ENCODE results near the gene CNTN4.
"Not testable (repeated sequence)": the region's sequence is repeated elsewhere in the genome, so short reads cannot be mapped to it uniquely, and the experiment has no call there.

Gene CNTN4

DNA sequence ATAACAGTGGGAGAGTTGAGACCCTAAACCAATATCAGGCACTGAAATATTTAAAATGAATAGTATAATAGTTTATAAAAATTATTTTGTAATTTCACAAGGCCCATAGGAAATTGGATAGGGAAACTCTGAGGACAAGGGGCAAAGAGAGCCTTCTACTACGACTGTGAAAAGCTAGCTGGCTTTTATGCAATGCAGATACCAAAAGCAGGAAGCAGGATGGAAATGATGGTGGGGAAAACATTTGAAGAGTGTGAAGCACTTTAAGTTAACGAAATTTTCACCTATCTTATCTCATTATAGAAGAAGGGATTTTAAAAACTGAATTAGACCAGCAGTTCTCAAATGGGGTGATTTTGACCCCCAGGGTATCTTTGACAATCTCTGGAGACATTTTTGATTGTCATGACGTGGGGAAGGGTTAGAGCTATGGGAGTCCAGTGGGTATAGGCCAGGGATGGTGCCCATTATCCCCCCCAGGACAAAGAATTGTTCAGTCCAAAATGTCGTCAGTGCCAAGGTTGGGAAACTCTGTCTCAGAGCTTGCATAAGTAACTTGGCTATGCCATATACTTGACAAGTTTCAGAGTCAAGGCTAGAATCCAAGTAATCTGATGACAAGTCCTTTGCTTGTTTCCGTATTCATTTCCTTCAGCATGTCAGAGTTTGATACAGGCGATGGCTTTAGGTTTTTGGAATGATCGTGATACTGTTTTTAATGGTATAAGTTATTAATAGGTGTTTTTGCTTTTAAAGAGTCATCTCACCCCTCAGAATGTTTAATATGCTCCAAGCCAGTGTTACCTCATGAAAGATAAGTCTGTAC is 885.6 kb downstream of the CNTN4 start:
- no peak for DNase-seq (ENCODE audit: low spot score)
- TF ChIP-seq, protein P1, sequence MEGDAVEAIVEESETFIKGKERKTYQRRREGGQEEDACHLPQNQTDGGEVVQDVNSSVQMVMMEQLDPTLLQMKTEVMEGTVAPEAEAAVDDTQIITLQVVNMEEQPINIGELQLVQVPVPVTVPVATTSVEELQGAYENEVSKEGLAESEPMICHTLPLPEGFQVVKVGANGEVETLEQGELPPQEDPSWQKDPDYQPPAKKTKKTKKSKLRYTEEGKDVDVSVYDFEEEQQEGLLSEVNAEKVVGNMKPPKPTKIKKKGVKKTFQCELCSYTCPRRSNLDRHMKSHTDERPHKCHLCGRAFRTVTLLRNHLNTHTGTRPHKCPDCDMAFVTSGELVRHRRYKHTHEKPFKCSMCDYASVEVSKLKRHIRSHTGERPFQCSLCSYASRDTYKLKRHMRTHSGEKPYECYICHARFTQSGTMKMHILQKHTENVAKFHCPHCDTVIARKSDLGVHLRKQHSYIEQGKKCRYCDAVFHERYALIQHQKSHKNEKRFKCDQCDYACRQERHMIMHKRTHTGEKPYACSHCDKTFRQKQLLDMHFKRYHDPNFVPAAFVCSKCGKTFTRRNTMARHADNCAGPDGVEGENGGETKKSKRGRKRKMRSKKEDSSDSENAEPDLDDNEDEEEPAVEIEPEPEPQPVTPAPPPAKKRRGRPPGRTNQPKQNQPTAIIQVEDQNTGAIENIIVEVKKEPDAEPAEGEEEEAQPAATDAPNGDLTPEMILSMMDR (IDR thresholded peaks at IDR 0.05), result no peak
- no peak overlapping the region for H3K27ac ChIP-seq
- no peak overlapping the region for H3K4me3 ChIP-seq

DNA sequence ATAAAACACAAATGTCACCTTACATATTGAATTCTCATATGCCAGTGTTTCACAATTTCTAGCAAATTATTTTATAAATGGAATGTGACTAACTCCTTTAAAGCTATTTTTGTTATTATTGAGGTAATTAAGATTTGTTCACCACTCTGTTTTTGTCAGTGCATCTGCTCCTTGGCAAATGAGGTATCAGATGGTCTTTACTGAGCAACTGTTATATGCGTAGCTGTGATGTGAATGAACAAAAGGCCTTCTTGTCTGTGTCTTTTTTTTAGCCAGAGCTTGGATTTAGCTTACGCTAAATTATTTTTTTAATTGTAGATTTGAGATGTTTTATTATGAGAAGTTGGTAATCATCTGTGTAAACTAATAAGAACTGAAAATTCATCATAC is 886.2 kb downstream of the CNTN4 start:
- DNase-seq (ENCODE audit: low spot score), result no peak
- TF ChIP-seq, protein P1 (IDR thresholded peaks at IDR 0.05), result no peak
- H3K27ac ChIP-seq, result no peak overlapping the region
- no peak overlapping the region for H3K4me3 ChIP-seq

DNA sequence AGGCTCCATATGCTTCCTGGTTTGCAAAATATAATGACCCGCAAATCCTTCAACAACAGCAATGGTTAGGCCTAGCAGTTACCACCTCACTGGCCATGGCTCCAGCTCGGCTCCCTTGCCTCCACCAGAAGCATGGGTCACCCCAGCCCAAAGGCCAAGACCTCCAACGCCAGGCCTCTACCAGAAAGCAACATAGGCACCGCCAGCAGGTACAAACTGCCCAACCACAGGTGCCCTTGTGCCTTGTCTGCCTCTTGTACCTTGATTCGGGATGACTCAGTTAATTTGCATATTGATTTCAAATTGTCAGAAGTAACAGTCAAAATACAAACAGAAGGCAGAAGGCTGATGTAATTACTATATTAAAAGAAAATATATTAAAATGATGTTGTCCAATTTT is 886.8 kb downstream of the CNTN4 start:
- DNase-seq (ENCODE audit: low spot score), result no peak
- H3K4me3 ChIP-seq, result no peak overlapping the region
- no peak overlapping the region for H3K27ac ChIP-seq
- TF ChIP-seq, protein P1 (IDR thresholded peaks at IDR 0.05), result no peak

DNA sequence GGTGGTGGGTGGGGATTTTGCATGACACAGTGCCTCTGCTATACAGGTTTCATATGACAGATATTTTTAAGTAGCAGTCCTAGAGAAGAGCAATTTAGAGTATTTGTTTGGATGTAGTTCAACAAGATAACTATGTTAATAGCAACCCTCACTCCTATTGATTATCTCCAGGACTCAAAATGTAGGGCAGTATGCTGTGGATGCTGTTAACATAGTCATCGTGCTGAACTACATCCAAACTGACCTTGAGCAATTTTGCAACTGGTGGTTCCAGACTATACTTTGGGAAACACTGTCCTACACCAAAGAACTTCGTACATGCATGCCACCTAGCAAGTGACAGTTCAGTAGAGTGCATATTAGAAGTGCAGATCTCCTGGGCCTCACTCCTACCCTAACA is 893.9 kb downstream of the CNTN4 start:
- H3K27ac ChIP-seq, result no peak overlapping the region
- TF ChIP-seq, protein P1 (IDR thresholded peaks at IDR 0.05), result no peak

DNA sequence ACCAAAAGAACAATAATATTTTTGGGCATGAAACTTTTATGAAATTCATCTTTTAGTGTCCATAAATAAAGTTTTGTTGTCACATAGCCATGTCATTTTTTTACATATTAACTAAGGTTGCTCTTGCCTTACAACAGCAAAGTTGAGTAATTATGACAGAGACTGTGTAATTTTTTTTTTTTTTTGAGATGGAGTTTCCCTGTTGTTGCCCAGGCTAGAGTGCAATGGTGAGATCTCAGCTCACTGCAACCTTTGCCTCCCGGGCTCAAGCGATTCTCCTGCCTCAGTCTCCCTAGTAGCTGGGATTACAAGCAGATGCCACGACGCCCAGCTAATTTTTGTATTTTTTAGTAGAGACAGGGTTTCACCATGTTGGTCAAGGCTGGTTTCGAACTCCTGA is 894.5 kb downstream of the CNTN4 start:
- DNase-seq (ENCODE audit: low spot score); H3K27ac ChIP-seq; H3K4me3 ChIP-seq: not testable (repeated sequence)

More for the DNA sequence above, 893.9 kb downstream of the CNTN4 start:
- DNase-seq (ENCODE audit: low spot score), result no peak
- no peak overlapping the region for H3K4me3 ChIP-seq

DNA sequence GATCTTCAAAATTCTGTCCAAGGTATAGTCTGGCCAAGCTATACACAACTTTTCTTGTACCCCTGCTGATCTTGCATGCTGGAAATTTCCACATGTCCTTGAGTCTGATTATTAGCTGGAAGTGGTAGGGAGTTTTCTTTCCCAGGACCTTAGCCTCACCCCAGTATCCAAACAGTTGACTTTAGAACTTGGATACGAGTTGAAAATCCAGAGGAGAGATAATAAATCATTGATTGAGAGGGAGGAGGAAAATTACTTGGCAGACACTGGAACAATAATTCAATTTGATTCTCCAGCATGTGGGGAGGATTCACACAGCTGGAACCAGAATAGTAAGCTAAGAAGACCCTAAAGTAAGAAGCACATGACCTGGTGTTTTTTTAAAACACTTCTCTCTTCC is 895.1 kb downstream of the CNTN4 start:
- H3K4me3 ChIP-seq, result no peak overlapping the region
- H3K27ac ChIP-seq, result no peak overlapping the region
- DNase-seq (ENCODE audit: low spot score), result no peak
- TF ChIP-seq, protein P1 (IDR thresholded peaks at IDR 0.05), result no peak

DNA sequence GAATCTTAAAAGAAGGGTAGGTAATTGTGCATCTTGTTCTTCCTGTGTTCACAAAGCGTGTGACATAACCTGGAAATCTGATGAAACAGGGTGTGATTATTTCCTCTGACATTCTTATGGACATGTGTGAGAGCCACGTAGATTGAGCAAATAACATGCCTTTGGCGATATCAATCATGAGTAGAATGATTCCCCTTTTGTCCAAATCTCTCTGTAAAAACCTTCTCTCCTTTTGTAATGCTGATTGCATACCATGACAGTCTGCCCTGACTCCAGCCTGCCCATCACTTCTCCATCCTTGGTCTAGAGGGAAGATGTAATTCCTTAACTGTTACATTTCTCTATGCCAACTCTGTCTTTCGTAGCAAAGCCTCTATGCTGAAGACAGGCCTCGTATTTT is 896.5 kb downstream of the CNTN4 start:
- TF ChIP-seq, protein P1 (IDR thresholded peaks at IDR 0.05), result no peak
- Histone ChIP-seq H3K27ac (no peak overlapping the region), H3K4me3 (no peak overlapping the region)
- no peak for DNase-seq (ENCODE audit: low spot score)

Data from coronary artery (tissue), 2 donors.